ENCODE data around the gene FRMD8.

FRMD8 gene

DNA sequence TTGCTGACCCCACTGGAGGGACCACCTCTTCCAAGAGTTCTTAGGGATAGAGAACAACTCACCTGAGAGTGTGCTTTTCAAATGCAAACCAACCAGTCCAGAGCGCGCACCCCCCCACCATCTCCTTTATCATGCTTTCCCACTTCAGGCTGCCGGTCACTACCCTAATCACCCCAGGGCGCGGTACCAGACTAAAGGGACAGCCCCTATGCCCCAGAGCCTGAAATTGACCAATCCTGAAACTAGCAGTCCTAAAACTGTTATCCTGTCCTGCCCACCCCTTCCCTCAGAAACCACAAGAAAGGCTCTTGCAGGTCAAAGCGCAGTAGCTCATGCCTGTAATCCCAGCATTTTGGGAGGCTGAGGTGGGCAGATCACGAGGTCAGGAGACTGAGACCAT is 73.1 kb downstream of the FRMD8 start:
- DNase-seq: no peak
